H1 (cell line): ENCODE data around the gene PEAK1. TPM values are rescaled to one million over a fixed set of nuclear protein-coding genes. Genes with fewer than 3 reads are reported as not detected.

Experiments used
- CTCF ChIA-PET: fragments of 300-600 bp; sonication (Branson Sonifier 250); formaldehyde crosslinking; loops from one replicate; lab custom pipeline; 2021; ENCODE audit not compliant: partially characterized antibody; lab: Charles Lee
- POLR2A ChIA-PET: fragments of 300-600 bp; sonication (Branson Sonifier 250); formaldehyde crosslinking; loops from one replicate; lab custom pipeline; 2021; ENCODE audit warnings: inconsistent platforms; ENCODE audit not compliant: partially characterized antibody; lab: Charles Lee
- DNase-seq, 2 experiments: peaks; one replicate each; pipeline versions ENCODE4 v3.0.0 to v3.0.0-alpha.2; 2010 to 2022; ENCODE audit warnings: low spot score in 2 of 2, low read depth in 1 of 2, mixed read lengths in 1 of 2
- FAIRE-seq: peaks from 2 replicates; lab custom pipeline; 2011; peaks lifted over from hg19 to GRCh38; lab: Jason Lieb, UNC
- H2AFZ ChIP-seq: 2 replicates; pipeline ENCODE4 v1.8.1; 2012; ENCODE audit warnings: low read length, inconsistent platforms
- H2AK5ac ChIP-seq: 2 replicates; pipeline ENCODE4 v1.6.1; 2013; ENCODE audit warnings: low read depth, low read length
- H2BK120ac ChIP-seq: replicated peaks from 2 replicates; pipeline ENCODE3; 2013; ENCODE audit warnings: low read depth, low read length, inconsistent platforms
- H2BK12ac ChIP-seq: 2 replicates; pipeline ENCODE4 v1.6.1; 2013; ENCODE audit warnings: low read depth, low read length
- H2BK15ac ChIP-seq: 2 replicates; pipeline ENCODE4 v1.6.1; 2013; ENCODE audit warnings: low read length
- H2BK20ac ChIP-seq: 2 replicates; pipeline ENCODE4 v1.6.1; 2013; ENCODE audit warnings: low read length
- H2BK5ac ChIP-seq: 2 replicates; pipeline ENCODE4 v1.6.1; 2013; ENCODE audit warnings: low read depth, low read length
- H3K14ac ChIP-seq: 2 replicates; pipeline ENCODE4 v1.6.1; 2013; ENCODE audit warnings: inconsistent platforms; ENCODE audit not compliant: insufficient read length
- H3K18ac ChIP-seq: 2 replicates; pipeline ENCODE4 v1.6.1; 2013; ENCODE audit warnings: low read length; ENCODE audit errors: extremely low read depth
- H3K23ac ChIP-seq: 2 replicates; pipeline ENCODE4 v1.6.1; 2013; ENCODE audit warnings: inconsistent platforms; ENCODE audit not compliant: insufficient read length
- H3K23me2 ChIP-seq: 2 replicates; pipeline ENCODE4 v1.6.1; 2013; ENCODE audit warnings: low read depth, low read length
- H3K27ac ChIP-seq: 2 replicates; pipeline ENCODE4 v1.6.1; 2011; ENCODE audit warnings: low read depth, low read length, inconsistent platforms
- H3K27me3 ChIP-seq, 4 experiments: replicated peaks in 1 of 4; 1 replicate in 1 of 4; 2 replicates in 3 of 4; pipeline versions ENCODE4 v1.6.1 to v1.8.1; 2011 to 2013; ENCODE audit warnings: low read length in 3 of 4, mild to moderate bottlenecking in 3 of 4, inconsistent platforms in 2 of 4, mixed read lengths in 2 of 4, moderate library complexity in 1 of 4; ENCODE audit not compliant: control insufficient read depth in 3 of 4, insufficient read depth in 3 of 4; ENCODE audit errors: extremely low read depth in 1 of 4
- H3K36me3 ChIP-seq, 4 experiments: 2 replicates each; pipeline versions ENCODE4 v1.6.1 to v1.8.1; 2011 to 2013; ENCODE audit warnings: mild to moderate bottlenecking in 4 of 4, low read length in 3 of 4, moderate library complexity in 2 of 4, control low read depth in 1 of 4, inconsistent platforms in 1 of 4; ENCODE audit not compliant: insufficient read depth in 4 of 4, control insufficient read depth in 2 of 4
- H3K4ac ChIP-seq: replicated peaks from 2 replicates; pipeline ENCODE3; 2013; ENCODE audit warnings: low read length, low read depth, mixed read lengths, inconsistent platforms; ENCODE audit not compliant: insufficient read length
- H3K4me1 ChIP-seq, 4 experiments: replicated peaks in 1 of 4; 1 replicate in 1 of 4; 2 replicates in 3 of 4; pipeline versions ENCODE4 v1.6.1 to v1.8.1; 2011 to 2013; ENCODE audit warnings: low read length in 3 of 4, inconsistent platforms in 2 of 4, mixed read lengths in 1 of 4; ENCODE audit not compliant: insufficient read depth in 4 of 4, control insufficient read depth in 3 of 4
- H3K4me2 ChIP-seq, 2 experiments: 2 replicates each; pipeline versions ENCODE4 v1.6.1 to v1.8.1; 2011 to 2013; ENCODE audit warnings: low read depth in 2 of 2, low read length in 2 of 2, control low read depth in 1 of 2, inconsistent platforms in 1 of 2, mild to moderate bottlenecking in 1 of 2; ENCODE audit not compliant: insufficient read depth in 1 of 2
- H3K4me3 ChIP-seq, 4 experiments: fragments of 200-600, 300-600 bp in 1 of 4; sonication (generic), shearing (Covaris generic), sonication (Bioruptor Twin) in 1 of 4; 2 replicates each; pipeline versions ENCODE4 v1.5.1 to v1.8.1; 2011 to 2016; ENCODE audit warnings: low read length in 4 of 4, low read depth in 3 of 4, control low read depth in 2 of 4, inconsistent platforms in 2 of 4, mild to moderate bottlenecking in 2 of 4, mixed read lengths in 1 of 4, moderate library complexity in 1 of 4; ENCODE audit not compliant: insufficient read depth in 2 of 4; ENCODE audit errors: extremely low read depth in 1 of 4
- H3K56ac ChIP-seq: replicated peaks from 2 replicates; pipeline ENCODE3; 2013; ENCODE audit warnings: low read depth, mild to moderate bottlenecking, mixed read lengths, low read length, inconsistent platforms; ENCODE audit not compliant: insufficient read length
- H3K79me1 ChIP-seq: 2 replicates; pipeline ENCODE4 v1.6.1; 2013; ENCODE audit warnings: low read depth, low read length, control low read depth
- H3K79me2 ChIP-seq, 2 experiments: 2 replicates each; pipeline versions ENCODE4 v1.6.1 to v1.8.1; 2012 to 2013; ENCODE audit warnings: low read length in 2 of 2, mild to moderate bottlenecking in 2 of 2, inconsistent platforms in 1 of 2; ENCODE audit not compliant: insufficient read depth in 2 of 2, control insufficient read depth in 1 of 2
- H3K9ac ChIP-seq, 4 experiments: replicated peaks in 1 of 4; 1 replicate in 1 of 4; 2 replicates in 3 of 4; pipeline versions ENCODE4 v1.6.1 to v1.8.1; 2011 to 2013; ENCODE audit warnings: low read depth in 3 of 4, low read length in 3 of 4, control low read depth in 2 of 4, mild to moderate bottlenecking in 2 of 4, moderate library complexity in 2 of 4, inconsistent platforms in 1 of 4; ENCODE audit errors: extremely low read depth in 1 of 4
- H3K9me3 ChIP-seq, 2 experiments: 2 replicates each; pipeline versions ENCODE4 v1.6.1 to v1.8.1; 2012 to 2013; ENCODE audit warnings: mild to moderate bottlenecking in 2 of 2, moderate library complexity in 2 of 2, control low read depth in 1 of 2, inconsistent platforms in 1 of 2, low read depth in 1 of 2, low read length in 1 of 2, mixed read lengths in 1 of 2; ENCODE audit not compliant: insufficient read depth in 2 of 2
- H4K20me1 ChIP-seq, 2 experiments: replicated peaks in 1 of 2; 2 replicates each; pipeline versions ENCODE3 to v1.8.1; 2011 to 2013; ENCODE audit warnings: inconsistent platforms in 2 of 2, low read length in 2 of 2, mild to moderate bottlenecking in 1 of 2; ENCODE audit not compliant: insufficient read depth in 2 of 2, control insufficient read depth in 1 of 2
- H4K5ac ChIP-seq: 2 replicates; pipeline ENCODE4 v1.6.1; 2013; ENCODE audit warnings: low read length, low read depth, mixed read lengths, inconsistent platforms; ENCODE audit not compliant: insufficient read length
- H4K8ac ChIP-seq: 2 replicates; pipeline ENCODE4 v1.8.0; 2013; ENCODE audit warnings: mild to moderate bottlenecking, moderate library complexity, low read length, inconsistent platforms; ENCODE audit not compliant: insufficient read depth; ENCODE audit errors: extremely low read depth
- H4K91ac ChIP-seq: replicated peaks from 2 replicates; pipeline ENCODE3; 2013; ENCODE audit warnings: low read length, mixed read lengths, inconsistent platforms; ENCODE audit not compliant: insufficient read length
- CTBP2 ChIP-seq: IDR thresholded peaks from 2 replicates; pipeline ENCODE4 v1.7.0; 2011; ENCODE audit warnings: borderline replicate concordance, mild to moderate bottlenecking, moderate library complexity, mixed read lengths, low read length; ENCODE audit not compliant: insufficient read depth, insufficient read length
- EP300 ChIP-seq, 2 experiments: IDR thresholded peaks; 1 replicate in 1 of 2; 2 replicates in 1 of 2; pipeline ENCODE4 v1.6.1; 2011 to 2012; ENCODE audit warnings: low read depth in 2 of 2, low read length in 2 of 2, mild to moderate bottlenecking in 2 of 2, borderline replicate concordance in 1 of 2, inconsistent platforms in 1 of 2, moderate library complexity in 1 of 2
- EZH2 ChIP-seq: fragments of 200-600 bp; sonication (generic); IDR thresholded peaks from 2 replicates; pipeline ENCODE4 v1.7.1; 2012; ENCODE audit warnings: low read depth, mild to moderate bottlenecking, moderate library complexity, low read length, inconsistent platforms; ENCODE audit not compliant: severe bottlenecking
- POLR2A ChIP-seq, 2 experiments: IDR thresholded peaks; 1 replicate in 1 of 2; 2 replicates in 1 of 2; pipeline ENCODE4 v1.6.1; 2011; ENCODE audit warnings: low read depth in 2 of 2, low read length in 2 of 2, mild to moderate bottlenecking in 2 of 2; ENCODE audit errors: control extremely low read depth in 1 of 2
- RBBP5 ChIP-seq: IDR thresholded peaks from 2 replicates; pipeline ENCODE4 v1.7.1; 2012; ENCODE audit warnings: low read depth, mild to moderate bottlenecking, inconsistent platforms, low read length, moderate library complexity, borderline replicate concordance
- SP2 ChIP-seq: IDR thresholded peaks from 2 replicates; pipeline ENCODE4 v1.6.1; 2012; ENCODE audit warnings: mild to moderate bottlenecking, low read length, inconsistent platforms
- SP4 ChIP-seq: IDR thresholded peaks from 2 replicates; pipeline ENCODE4 v1.6.1; 2012; ENCODE audit warnings: low read length, inconsistent platforms
- TCF12 ChIP-seq: IDR thresholded peaks from 2 replicates; pipeline ENCODE4 v1.6.1; 2011; ENCODE audit warnings: low read depth, mild to moderate bottlenecking, low read length
- ZNF274 ChIP-seq: IDR thresholded peaks from 2 replicates; pipeline ENCODE4 v1.7.0; 2012; ENCODE audit warnings: low read length, borderline replicate concordance; ENCODE audit errors: extremely low read depth
- WGBS, 2 experiments: shearing (Covaris generic) in 1 of 2; methylation state at CpG; one replicate each; pipeline versions ENCODE4 v1.1.6 to v1.1.7; 2013 to 2015; ENCODE audit warnings: low lambda C conversion rate in 2 of 2, mixed read lengths in 2 of 2, inconsistent platforms in 1 of 2, low coverage in 1 of 2, missing lambda C conversion rate in 1 of 2; ENCODE audit not compliant: insufficient replicate concordance in 2 of 2, insufficient coverage in 1 of 2, insufficient read length in 1 of 2; ENCODE audit errors: extremely low coverage in 1 of 2, missing lambda C conversion rate in 1 of 2; 5-methylcytosine and 5-hydroxymethylcytosine counted together
- polyA plus RNA-seq, 7 experiments: library from polyadenylated mRNA; depleted of rRNA in 3 of 7; stranded (reverse) in 5 of 7; unstranded in 2 of 7; fragments of >200 nt in 5 of 7; fragments of 200-250 nt in 2 of 7; gene quantifications; 1 replicate in 5 of 7; 2 replicates in 1 of 7; 4 replicates in 1 of 7; pipeline versions ENCODE4 v1.2.1 to v1.2.3, GENCODE V29; 2011 to 2013; ENCODE audit warnings: missing spikeins in 2 of 7, mixed read lengths in 2 of 7
- total RNA-seq: library from RNA; stranded (reverse); fragmentation: NEBNext Ultra II Directional; extraction: Animal tissue kit (Norgen Biotek cat#: 25700); gene quantifications from 2 replicates; pipeline ENCODE4 v1.2.1, GENCODE V29; 2021
- TF ChIP-seq, protein P1 (sequence below): IDR thresholded peaks from 2 replicates; pipeline ENCODE4 v1.6.1; 2012; ENCODE audit warnings: inconsistent platforms
- TF ChIP-seq, protein P2 (sequence below): IDR thresholded peaks from 2 replicates; pipeline ENCODE4 v1.6.1; 2011; ENCODE audit warnings: low read length, improper control_type of control experiment

PEAK1 gene
- total and polyA plus RNA-seq, 2 of the 8 experiments (the other 6 are each of a cell fraction or from before 2014, with no cell fraction given) = 8.8 to 44.8 TPM

DNA sequence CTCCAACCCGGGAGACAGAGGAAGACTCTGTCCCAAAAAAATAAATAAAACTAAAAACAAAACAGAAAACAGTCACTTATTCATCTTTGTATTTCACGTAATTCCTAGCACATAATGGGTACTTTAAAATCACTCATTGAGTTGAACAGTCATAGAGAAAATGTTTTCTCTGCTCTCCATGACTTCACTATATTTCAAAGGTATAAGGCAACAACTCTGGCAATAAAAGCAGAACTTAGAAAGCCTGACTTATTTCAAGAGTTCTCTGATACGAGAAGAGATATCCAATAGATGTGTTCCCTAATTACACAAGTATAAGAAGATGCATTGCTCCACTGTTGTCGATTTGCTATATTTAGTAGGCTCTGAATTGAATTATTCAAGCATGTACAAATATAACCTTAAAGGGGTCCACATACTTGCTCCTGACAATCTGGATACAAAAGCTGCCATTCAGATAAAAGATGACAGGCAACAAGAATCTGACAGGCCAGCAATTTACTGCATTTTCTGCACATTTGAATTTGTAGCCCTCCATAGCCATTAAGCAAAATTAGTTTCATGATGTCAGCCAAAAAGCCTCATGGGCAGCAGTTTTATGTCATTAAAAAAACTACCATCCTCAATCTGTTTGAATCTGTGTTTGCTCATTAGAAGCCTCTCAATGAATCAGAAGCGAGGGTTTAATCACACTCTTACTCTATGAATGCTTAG is 47.9 kb downstream of the PEAK1 start:
- Histone ChIP-seq H4K8ac (no peak overlapping the region), H3K14ac (no peak overlapping the region), H3K79me1 (no peaks in the 10 kb centered on the region), H3K4me3 (no peak overlapping the region), H4K20me1 (no peaks in the 10 kb centered on the region), H2BK15ac (no peak overlapping the region), H3K36me3 (no peaks in the 10 kb centered on the region), H2AFZ (no peak overlapping the region), H4K91ac (no peak overlapping the region), H2BK20ac (no peak overlapping the region), H3K4me1 (peaks cover 0 to 3% (median under 1%) of the 10 kb centered on the region in 4 experiments; a peak in 1 of 7 replicates), H3K4me2 (no peak overlapping the region), H3K79me2 (peaks cover 0 to 54% of the 10 kb centered on the region in 2 experiments; a peak in 2 of 4 replicates), H3K23ac (no peak overlapping the region), H3K56ac (no peak overlapping the region), H4K5ac (no peak overlapping the region), H2BK12ac (no peak overlapping the region), H3K9me3 (no peaks in the 10 kb centered on the region), H3K9ac (no peak overlapping the region), H3K27me3 (no peaks in the 10 kb centered on the region), H2AK5ac (no peak overlapping the region), H3K27ac (no peak overlapping the region), H3K18ac (no peak overlapping the region), H2BK5ac (no peak overlapping the region), H2BK120ac (no peak overlapping the region), H3K4ac (no peak overlapping the region), H3K23me2 (no peaks in the 10 kb centered on the region)
- POLR2A ChIA-PET = interaction anchor here (0.6 kb wide), 1 partner anchor 39 kb away, joined by 3 read pairs; no protein-coding TSS in a partner anchor
- CTCF ChIA-PET = interaction anchor here (0.6 to 1.0 kb wide), 2 partner anchors 66 to 169 kb away, joined by 3 read pairs; no protein-coding TSS in a partner anchor
- DNase-seq (no peak), FAIRE-seq (no peak)
- 94% methylated on average over 5 of the region's 5 CpGs; no CpG with 5 or more reads in 1 of the 2 experiments for WGBS, 2 experiments
- TF ChIP-seq, protein P1, sequence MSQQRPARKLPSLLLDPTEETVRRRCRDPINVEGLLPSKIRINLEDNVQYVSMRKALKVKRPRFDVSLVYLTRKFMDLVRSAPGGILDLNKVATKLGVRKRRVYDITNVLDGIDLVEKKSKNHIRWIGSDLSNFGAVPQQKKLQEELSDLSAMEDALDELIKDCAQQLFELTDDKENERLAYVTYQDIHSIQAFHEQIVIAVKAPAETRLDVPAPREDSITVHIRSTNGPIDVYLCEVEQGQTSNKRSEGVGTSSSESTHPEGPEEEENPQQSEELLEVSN = no peak
- TF ChIP-seq RBBP5 = no peak
- no peak for TF ChIP-seq CTBP2
- no peak for TF ChIP-seq ZNF274
- TF ChIP-seq SP2 = no peak
- TF ChIP-seq POLR2A (IDR thresholded peaks at IDR 0.05; ENCODE audit: control extremely low read depth in 1 of 2, low read depth in 2 of 2, low read length in 2 of 2) = no peak
- no peak for TF ChIP-seq EZH2
- no peak for TF ChIP-seq SP4
- TF ChIP-seq EP300 (IDR thresholded peaks at IDR 0.05; ENCODE audit: borderline replicate concordance in 1 of 2, low read depth in 2 of 2, low read length in 2 of 2) = no peak
- TF ChIP-seq TCF12 = no peak
- TF ChIP-seq, protein P2, sequence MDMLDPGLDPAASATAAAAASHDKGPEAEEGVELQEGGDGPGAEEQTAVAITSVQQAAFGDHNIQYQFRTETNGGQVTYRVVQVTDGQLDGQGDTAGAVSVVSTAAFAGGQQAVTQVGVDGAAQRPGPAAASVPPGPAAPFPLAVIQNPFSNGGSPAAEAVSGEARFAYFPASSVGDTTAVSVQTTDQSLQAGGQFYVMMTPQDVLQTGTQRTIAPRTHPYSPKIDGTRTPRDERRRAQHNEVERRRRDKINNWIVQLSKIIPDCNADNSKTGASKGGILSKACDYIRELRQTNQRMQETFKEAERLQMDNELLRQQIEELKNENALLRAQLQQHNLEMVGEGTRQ = no peak
